Endodermal cell (in vitro differentiated cells): Measurements from ENCODE around the gene TRPV2. TPM values are rescaled to one million over a fixed set of nuclear protein-coding genes. Genes with fewer than 3 reads are reported as not detected.
A peak's percentile ranks its signal among the peaks of the same experiment; 100 is the strongest.

Experiments
- DNase-seq: peaks from one replicate; pipeline ENCODE4 v3.0.0-alpha.2; 2017
- H3K27ac ChIP-seq: 2 replicates; pipeline ENCODE4 v1.5.1; 2013; ENCODE audit warnings: mild to moderate bottlenecking, low read depth, low read length, moderate library complexity
- H3K27me3 ChIP-seq: 2 replicates; pipeline ENCODE4 v1.6.1; 2013; ENCODE audit warnings: mild to moderate bottlenecking, low read length, moderate library complexity; ENCODE audit not compliant: insufficient read depth, control insufficient read depth, poor library complexity, severe bottlenecking
- H3K36me3 ChIP-seq: 2 replicates; pipeline ENCODE4 v1.7.0; 2013; ENCODE audit warnings: mild to moderate bottlenecking, low read length, moderate library complexity; ENCODE audit not compliant: control insufficient read depth, insufficient read depth
- H3K4me1 ChIP-seq: one replicate; pipeline ENCODE4 v1.7.0; 2013; ENCODE audit warnings: low read length; ENCODE audit not compliant: control insufficient read depth, insufficient read depth
- H3K4me3 ChIP-seq: 2 replicates; pipeline ENCODE4 v1.5.1; 2013; ENCODE audit warnings: mild to moderate bottlenecking, low read length, moderate library complexity
- H3K9ac ChIP-seq: 2 replicates; pipeline ENCODE4 v1.6.1; 2013; ENCODE audit warnings: mild to moderate bottlenecking, low read length, moderate library complexity; ENCODE audit not compliant: poor library complexity, severe bottlenecking; ENCODE audit errors: extremely low read depth
- H3K9me3 ChIP-seq: 2 replicates; pipeline ENCODE4 v1.6.1; 2013; ENCODE audit warnings: mild to moderate bottlenecking, low read length, moderate library complexity; ENCODE audit not compliant: control insufficient read depth
- H3K27ac Mint-ChIP-seq: 2 replicates; pipeline ENCODE4 v1.8.0; 2020; ENCODE audit warnings: mixed read lengths
- H3K27me3 Mint-ChIP-seq: 2 replicates; pipeline ENCODE4 v1.8.0; 2021; ENCODE audit warnings: mild to moderate bottlenecking, mixed read lengths; ENCODE audit not compliant: insufficient read depth
- H3K36me3 Mint-ChIP-seq: 2 replicates; pipeline ENCODE4 v1.8.0; 2020; ENCODE audit warnings: low read depth, mixed read lengths
- H3K4me1 Mint-ChIP-seq: 2 replicates; pipeline ENCODE4 v1.8.0; 2020; ENCODE audit warnings: mixed read lengths
- H3K4me3 Mint-ChIP-seq: 2 replicates; pipeline ENCODE4 v1.8.0; 2020; ENCODE audit warnings: mild to moderate bottlenecking, moderate library complexity, mixed read lengths
- H3K9me3 Mint-ChIP-seq: 2 replicates; pipeline ENCODE4 v1.8.0; 2020; ENCODE audit warnings: mild to moderate bottlenecking, mixed read lengths
- WGBS, 2 experiments: methylation state at CpG; one replicate each; pipeline versions ENCODE4 v1.1.5 to v1.1.7; 2013; ENCODE audit warnings: missing lambda C conversion rate in 2 of 2, mixed read lengths in 1 of 2; ENCODE audit not compliant: insufficient coverage in 1 of 2, insufficient read length in 1 of 2; 5-methylcytosine and 5-hydroxymethylcytosine counted together
- total RNA-seq, 2 donors: library from RNA; stranded (reverse); fragmentation: NEBNext Ultra II Directional in 1 of 2; extraction: Animal tissue kit (Norgen Biotek cat#: 25700) in 1 of 2; gene quantifications; 2 replicates in 1 of 2; 3 replicates in 1 of 2; pipeline ENCODE4 v1.2.1, GENCODE V29; 2021
- TF ChIP-seq, protein P1 (sequence below): fragments of 200-600 bp; sonication (generic); conservative IDR thresholded peaks from 2 replicates; pipeline ENCODE4 v1.5.0; 2021; ENCODE audit warnings: antibody characterized with exemption, mild to moderate bottlenecking

Gene TRPV2
- total RNA-seq, 2 donors from 2014 or later, result 0.51 to 1.1 TPM

DNA sequence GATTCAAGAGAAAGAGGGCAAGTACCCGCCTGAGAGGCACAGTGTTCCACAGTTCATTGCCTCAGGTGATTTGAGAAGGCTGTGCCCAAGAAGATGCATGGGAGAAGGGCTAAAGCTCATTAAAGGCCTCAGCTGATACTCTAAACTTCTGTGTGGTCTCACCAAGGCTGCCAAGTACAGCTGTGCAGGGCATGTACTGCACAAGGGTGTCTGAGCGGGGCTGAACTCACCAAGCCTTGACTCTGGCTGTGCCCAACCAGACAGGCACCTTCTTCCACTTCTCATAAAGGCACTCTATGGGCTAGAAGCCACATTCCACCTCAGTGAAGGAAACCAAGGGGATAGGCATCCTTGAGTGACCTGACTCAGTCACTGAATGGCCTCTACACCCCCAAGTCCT, 63.9 kb downstream of the TRPV2 start:
- peaks cover 11% of the 10 kb centered on the region for H3K4me1 Mint-ChIP-seq
- WGBS, 2 experiments, result 77 to 89% methylated on average over 2 of the region's 2 CpGs
- DNase-seq, result peak; percentile 45
- peaks cover under 1% of the 10 kb centered on the region for H3K4me1 ChIP-seq
- H3K36me3 ChIP-seq, result no peaks in the 10 kb centered on the region
- TF ChIP-seq, protein P1, sequence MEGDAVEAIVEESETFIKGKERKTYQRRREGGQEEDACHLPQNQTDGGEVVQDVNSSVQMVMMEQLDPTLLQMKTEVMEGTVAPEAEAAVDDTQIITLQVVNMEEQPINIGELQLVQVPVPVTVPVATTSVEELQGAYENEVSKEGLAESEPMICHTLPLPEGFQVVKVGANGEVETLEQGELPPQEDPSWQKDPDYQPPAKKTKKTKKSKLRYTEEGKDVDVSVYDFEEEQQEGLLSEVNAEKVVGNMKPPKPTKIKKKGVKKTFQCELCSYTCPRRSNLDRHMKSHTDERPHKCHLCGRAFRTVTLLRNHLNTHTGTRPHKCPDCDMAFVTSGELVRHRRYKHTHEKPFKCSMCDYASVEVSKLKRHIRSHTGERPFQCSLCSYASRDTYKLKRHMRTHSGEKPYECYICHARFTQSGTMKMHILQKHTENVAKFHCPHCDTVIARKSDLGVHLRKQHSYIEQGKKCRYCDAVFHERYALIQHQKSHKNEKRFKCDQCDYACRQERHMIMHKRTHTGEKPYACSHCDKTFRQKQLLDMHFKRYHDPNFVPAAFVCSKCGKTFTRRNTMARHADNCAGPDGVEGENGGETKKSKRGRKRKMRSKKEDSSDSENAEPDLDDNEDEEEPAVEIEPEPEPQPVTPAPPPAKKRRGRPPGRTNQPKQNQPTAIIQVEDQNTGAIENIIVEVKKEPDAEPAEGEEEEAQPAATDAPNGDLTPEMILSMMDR, result no peak
- no peaks in the 10 kb centered on the region for H3K9me3 Mint-ChIP-seq
- H3K27ac ChIP-seq, result no peak overlapping the region
- no peak overlapping the region for H3K4me3 Mint-ChIP-seq
- H3K4me3 ChIP-seq, result no peak overlapping the region
- no peak overlapping the region for H3K9ac ChIP-seq
- H3K27me3 Mint-ChIP-seq, result peaks cover 2% of the 10 kb centered on the region
- no peaks in the 10 kb centered on the region for H3K27me3 ChIP-seq
- no peak overlapping the region for H3K27ac Mint-ChIP-seq
- H3K36me3 Mint-ChIP-seq, result no peaks in the 10 kb centered on the region
- no peaks in the 10 kb centered on the region for H3K9me3 ChIP-seq

- Histone ChIP-seq H3K4me1 (peaks cover 2% of the 10 kb centered on the region), H3K9ac (no peak overlapping the region), H3K27me3 (no peaks in the 10 kb centered on the region), H3K9me3 (no peaks in the 10 kb centered on the region), H3K27ac (no peak overlapping the region), H3K4me3 (no peak overlapping the region), H3K36me3 (no peaks in the 10 kb centered on the region)
- Mint-ChIP-seq H3K9me3 (no peaks in the 10 kb centered on the region), H3K27me3 (no peaks in the 10 kb centered on the region), H3K36me3 (no peaks in the 10 kb centered on the region), H3K4me1 (peaks cover 19% of the 10 kb centered on the region), H3K27ac (no peak overlapping the region), H3K4me3 (no peak overlapping the region)
- DNase-seq, result peak; percentile 49
- TF ChIP-seq, protein P1, result no peak
- 94 to 95% methylated on average over 3 to 6 of the region's 6 CpGs for WGBS, 2 experiments
These were observed 65.6 kb downstream of the TRPV2 start for GRCh38 chr17:16480995-16481394.

- Histone ChIP-seq H3K4me3 (no peak overlapping the region), H3K9ac (no peak overlapping the region), H3K27me3 (no peaks in the 10 kb centered on the region), H3K36me3 (no peaks in the 10 kb centered on the region), H3K9me3 (no peaks in the 10 kb centered on the region), H3K4me1 (peaks cover 11% of the 10 kb centered on the region), H3K27ac (no peak overlapping the region)
- Mint-ChIP-seq H3K36me3 (no peaks in the 10 kb centered on the region), H3K4me3 (no peak overlapping the region), H3K27me3 (peaks cover 3% of the 10 kb centered on the region), H3K27ac (no peak overlapping the region), H3K9me3 (no peaks in the 10 kb centered on the region), H3K4me1 (peaks cover 27% of the 10 kb centered on the region)
- no peak for DNase-seq
- TF ChIP-seq, protein P1, result no peak
- 90 to 94% methylated on average over 4 to 8 of the region's 8 CpGs for WGBS, 2 experiments
These were observed 66.9 kb downstream of the TRPV2 start for GRCh38 chr17:16482253-16482652.
